ENCODE measurements around the gene SEC61G. TPM values are rescaled to one million over a fixed set of nuclear protein-coding genes. Genes with fewer than 3 reads are reported as not detected.

The SEC61G gene
- total RNA-seq, 1 experiment from 2014 or later, result 246 TPM

- Mint-ChIP-seq H3K4me1 (ENCODE audit: insufficient read depth, unreplicated experiment) (peaks cover 11% of the 10 kb centered on the region), H3K9me3 (ENCODE audit: unreplicated experiment) (no peaks in the 10 kb centered on the region), H3K27ac (ENCODE audit: low read depth, unreplicated experiment) (no peak overlapping the region), H3K4me3 (ENCODE audit: unreplicated experiment) (no peak overlapping the region), H3K27me3 (ENCODE audit: insufficient read depth, unreplicated experiment) (peaks cover 64% of the 10 kb centered on the region), H3K36me3 (ENCODE audit: insufficient read depth, unreplicated experiment) (no peaks in the 10 kb centered on the region)
- ChIA-PET CTCF (interaction anchor here (0.6 kb wide), 1 partner anchor 1316 kb away, joined by 3 read pairs; no protein-coding TSS in a partner anchor), POLR2A (no interaction called here)
- no peak for DNase-seq (ENCODE audit: unreplicated experiment)
- TF ChIP-seq CTCF (IDR thresholded peaks at IDR 0.05; ENCODE audit: unreplicated experiment), result no peak
- intact Hi-C loops (cut with micrococcal nuclease), result no loop called here
- no TSS peak for BruUV-seq (replicated peaks)
Measured at GRCh38 chr7:54722026-54722425, 37.0 kb downstream of the SEC61G start.

- Mint-ChIP-seq H3K36me3 (ENCODE audit: insufficient read depth, unreplicated experiment) (no peaks in the 10 kb centered on the region), H3K9me3 (ENCODE audit: unreplicated experiment) (no peaks in the 10 kb centered on the region), H3K27ac (ENCODE audit: low read depth, unreplicated experiment) (no peak overlapping the region), H3K4me3 (ENCODE audit: unreplicated experiment) (no peak overlapping the region), H3K4me1 (ENCODE audit: insufficient read depth, unreplicated experiment) (peaks cover 11% of the 10 kb centered on the region), H3K27me3 (ENCODE audit: insufficient read depth, unreplicated experiment) (peaks cover 45% of the 10 kb centered on the region)
- no peak for DNase-seq (ENCODE audit: unreplicated experiment)
- POLR2A ChIA-PET, result no interaction called here
- no TSS peak for BruUV-seq (replicated peaks)
- intact Hi-C loops (cut with micrococcal nuclease), result no loop called here
- no peak for TF ChIP-seq CTCF (IDR thresholded peaks at IDR 0.05; ENCODE audit: unreplicated experiment)
- CTCF ChIA-PET, result no interaction called here
Measured at GRCh38 chr7:54719974-54720373, 39.0 kb downstream of the SEC61G start.

GRCh38 chr7:54719425-54719824 is 39.6 kb downstream of the SEC61G start:
- TF ChIP-seq CTCF (IDR thresholded peaks at IDR 0.05; ENCODE audit: unreplicated experiment), result no peak
- intact Hi-C loops (cut with micrococcal nuclease), result no loop called here
- no TSS peak for BruUV-seq (replicated peaks)
- H3K4me1 Mint-ChIP-seq (ENCODE audit: insufficient read depth, unreplicated experiment), result peaks cover 11% of the 10 kb centered on the region
- no peak overlapping the region for H3K27ac Mint-ChIP-seq (ENCODE audit: low read depth, unreplicated experiment)
- no peak for DNase-seq (ENCODE audit: unreplicated experiment)
- peaks cover 39% of the 10 kb centered on the region for H3K27me3 Mint-ChIP-seq (ENCODE audit: insufficient read depth, unreplicated experiment)
- H3K4me3 Mint-ChIP-seq (ENCODE audit: unreplicated experiment), result no peak overlapping the region
- H3K9me3 Mint-ChIP-seq (ENCODE audit: unreplicated experiment), result no peaks in the 10 kb centered on the region
- ChIA-PET POLR2A (no interaction called here), CTCF (no interaction called here)
- no peaks in the 10 kb centered on the region for H3K36me3 Mint-ChIP-seq (ENCODE audit: insufficient read depth, unreplicated experiment)

- CTCF ChIA-PET, result no interaction called here
- no peaks in the 10 kb centered on the region for H3K27me3 Mint-ChIP-seq (ENCODE audit: insufficient read depth, unreplicated experiment)
Measured at GRCh38 chr7:54712820-54713219, 46.2 kb downstream of the SEC61G start.

More at GRCh38 chr7:54712820-54713219, 46.2 kb downstream of the SEC61G start:
- no peaks in the 10 kb centered on the region for H3K36me3 Mint-ChIP-seq (ENCODE audit: insufficient read depth, unreplicated experiment)
- no TSS peak for BruUV-seq (replicated peaks)
- no peak for DNase-seq (ENCODE audit: unreplicated experiment)
- no peak for TF ChIP-seq CTCF (IDR thresholded peaks at IDR 0.05; ENCODE audit: unreplicated experiment)
- POLR2A ChIA-PET, result no interaction called here
- intact Hi-C loops (cut with micrococcal nuclease), result no loop called here
- H3K4me3 Mint-ChIP-seq (ENCODE audit: unreplicated experiment), result no peak overlapping the region
- no peak overlapping the region for H3K27ac Mint-ChIP-seq (ENCODE audit: low read depth, unreplicated experiment)
- no peaks in the 10 kb centered on the region for H3K4me1 Mint-ChIP-seq (ENCODE audit: insufficient read depth, unreplicated experiment)
- H3K9me3 Mint-ChIP-seq (ENCODE audit: unreplicated experiment), result no peaks in the 10 kb centered on the region
